ENCODE data around the gene RIC3.

The RIC3 gene

DNA sequence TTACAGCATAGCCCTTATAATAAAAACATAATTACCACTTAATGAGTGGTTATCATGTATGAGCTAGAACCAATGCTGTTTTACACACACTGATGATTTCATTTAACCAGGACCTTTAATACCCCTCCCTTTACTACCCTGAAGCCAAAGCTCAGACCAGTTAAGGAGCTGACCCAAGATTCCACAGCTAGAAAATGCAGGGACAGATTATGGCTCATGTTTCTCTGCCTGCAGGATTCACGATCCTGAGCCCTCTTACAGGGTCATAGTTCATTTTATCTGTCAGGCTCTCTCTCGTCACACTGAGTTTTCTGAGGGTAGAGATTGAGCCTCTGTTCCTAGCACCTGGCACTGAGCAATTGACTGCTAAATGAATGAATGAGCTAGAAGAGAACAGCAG is 60.4 kb downstream of the RIC3 start:
- in situ Hi-C loops (cut with HindIII; ENCODE audit: low sequenced_read_pairs), result loop anchor here (10.0 kb wide), 1 partner anchor 104 kb away; no protein-coding TSS in a partner anchor
- no peak for DNase-seq (ENCODE audit: low read depth)
- TF ChIP-seq CTCF (IDR thresholded peaks at IDR 0.05; ENCODE audit: low read depth, low read length, missing control alignments), result no peak
- H3K4me3 ChIP-seq (ENCODE audit: low read depth, low read length), result no peak overlapping the region

DNA sequence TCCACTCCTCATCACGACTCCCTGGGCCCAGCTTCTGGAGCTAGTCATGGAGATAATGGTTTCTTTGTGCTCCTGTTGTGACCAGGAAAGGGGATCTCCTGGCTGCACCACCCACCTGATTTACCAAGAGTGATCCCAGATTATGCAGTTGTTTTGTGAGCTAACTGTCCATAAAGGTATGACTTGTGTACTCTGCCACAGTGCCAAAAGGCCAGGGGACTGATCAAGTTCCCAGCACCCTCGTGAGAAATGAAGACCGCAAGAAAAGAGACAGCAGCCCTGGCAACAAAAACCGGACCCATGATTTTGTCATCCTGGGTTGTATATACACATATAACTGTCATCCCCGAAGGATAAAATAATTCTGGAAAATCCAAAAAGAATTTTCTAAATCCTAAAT is 61.2 kb downstream of the RIC3 start:
- in situ Hi-C loops (cut with HindIII; ENCODE audit: low sequenced_read_pairs), result loop anchor here (10.0 kb wide), 1 partner anchor 103 kb away; no protein-coding TSS in a partner anchor
- DNase-seq (ENCODE audit: low read depth), result no peak
- TF ChIP-seq CTCF (IDR thresholded peaks at IDR 0.05; ENCODE audit: low read depth, low read length, missing control alignments), result no peak
- no peak overlapping the region for H3K4me3 ChIP-seq (ENCODE audit: low read depth, low read length)

GRCh38 chr11:8106679-8107078 is 62.1 kb downstream of the RIC3 start:
- TF ChIP-seq CTCF (IDR thresholded peaks at IDR 0.05; ENCODE audit: low read depth, low read length, missing control alignments), result no peak
- in situ Hi-C loops (cut with HindIII; ENCODE audit: low sequenced_read_pairs), result loop anchor here (10.0 kb wide), 1 partner anchor 102 kb away; no protein-coding TSS in a partner anchor
- no peak for DNase-seq (ENCODE audit: low read depth)
- H3K4me3 ChIP-seq (ENCODE audit: low read depth, low read length), result no peak overlapping the region

DNA sequence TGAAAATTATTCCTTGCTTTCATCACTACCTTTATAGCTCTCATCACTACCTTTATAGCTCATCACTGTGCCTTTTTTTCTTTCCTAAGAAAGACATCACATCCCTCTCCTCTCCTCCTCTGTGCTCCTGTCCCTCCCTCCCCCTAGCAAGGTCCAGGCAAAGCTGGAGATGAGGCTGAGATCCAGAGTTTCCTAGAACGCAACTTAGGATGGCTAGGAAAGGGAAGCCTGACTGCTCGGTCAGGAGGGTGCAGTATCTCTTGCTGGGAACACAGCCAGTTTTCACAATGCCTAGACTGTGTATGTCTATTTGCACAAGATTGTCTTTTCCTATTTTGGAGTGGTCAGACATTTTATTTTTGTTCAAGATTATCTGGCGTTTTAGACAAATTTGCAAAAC is 63.2 kb downstream of the RIC3 start:
- H3K4me3 ChIP-seq (ENCODE audit: low read depth, low read length), result no peak overlapping the region
- DNase-seq (ENCODE audit: low read depth), result no peak
- in situ Hi-C loops (cut with HindIII; ENCODE audit: low sequenced_read_pairs), result loop anchor here (10.0 kb wide), 1 partner anchor 101 kb away; no protein-coding TSS in a partner anchor
- TF ChIP-seq CTCF (IDR thresholded peaks at IDR 0.05; ENCODE audit: low read depth, low read length, missing control alignments), result no peak

DNA sequence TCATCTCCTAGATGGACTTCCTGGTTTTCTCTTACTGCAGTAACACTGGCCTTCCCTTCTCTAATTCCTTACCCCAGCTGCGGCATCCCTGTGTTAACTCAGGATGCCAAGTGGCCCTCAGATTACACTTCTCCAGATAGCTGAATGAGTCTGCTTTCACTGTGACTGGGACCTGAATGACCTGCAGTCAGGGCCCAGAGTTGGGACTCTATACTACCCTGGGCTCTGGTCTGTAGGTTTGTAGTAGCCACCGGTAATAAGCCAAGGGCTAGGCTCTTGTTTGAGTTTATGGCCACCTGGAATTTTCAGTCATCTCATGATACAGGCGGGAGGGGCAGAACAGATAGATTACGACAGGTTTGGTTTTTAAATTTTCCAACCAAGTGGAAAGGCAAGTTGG is 63.7 kb downstream of the RIC3 start:
- no peak overlapping the region for H3K4me3 ChIP-seq (ENCODE audit: low read depth, low read length)
- TF ChIP-seq CTCF (IDR thresholded peaks at IDR 0.05; ENCODE audit: low read depth, low read length, missing control alignments), result no peak
- in situ Hi-C loops (cut with HindIII; ENCODE audit: low sequenced_read_pairs), result loop anchor here (10.0 kb wide), 1 partner anchor 100 kb away; no protein-coding TSS in a partner anchor
- no peak for DNase-seq (ENCODE audit: low read depth)

DNA sequence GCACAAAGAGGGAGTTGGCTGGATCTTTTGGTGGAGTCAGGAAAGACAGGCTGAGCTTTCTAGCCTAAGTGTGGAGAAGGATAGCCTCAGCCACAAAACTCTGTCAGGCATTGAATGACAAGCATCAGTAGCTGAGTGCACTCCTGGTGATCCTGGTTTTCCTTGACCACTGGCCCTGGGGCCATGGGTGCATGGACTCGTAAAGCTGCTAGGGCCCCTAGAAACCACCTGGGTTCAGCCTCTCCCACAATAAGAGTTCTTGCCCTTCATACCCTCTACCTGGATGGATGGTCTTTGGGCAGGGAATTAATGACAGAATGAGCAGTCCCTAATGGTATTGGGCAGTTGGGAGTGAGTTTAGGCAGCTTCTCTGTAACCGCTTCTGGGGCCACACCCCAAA is 64.9 kb downstream of the RIC3 start:
- in situ Hi-C loops (cut with HindIII; ENCODE audit: low sequenced_read_pairs), result loop anchor here (10.0 kb wide), 1 partner anchor 99 kb away; no protein-coding TSS in a partner anchor
- DNase-seq (ENCODE audit: low read depth), result no peak
- no peak overlapping the region for H3K4me3 ChIP-seq (ENCODE audit: low read depth, low read length)
- TF ChIP-seq CTCF (IDR thresholded peaks at IDR 0.05; ENCODE audit: low read depth, low read length, missing control alignments), result no peak
